Endothelial cell (in vitro differentiated cells): ENCODE data around the gene COL4A5. TPM values are rescaled to one million over a fixed set of nuclear protein-coding genes. Genes with fewer than 3 reads are reported as not detected.

Experiments
- DNase-seq: peaks from one replicate; pipeline ENCODE4 v3.0.0; 2021; ENCODE audit warnings: low spot score
- H3K27ac Mint-ChIP-seq: one replicate; pipeline ENCODE4 v1.8.0; 2021; ENCODE audit warnings: mixed read lengths, inconsistent platforms; ENCODE audit not compliant: unreplicated experiment
- H3K27me3 Mint-ChIP-seq: one replicate; pipeline ENCODE4 v1.8.0; 2021; ENCODE audit warnings: mild to moderate bottlenecking, moderate library complexity, mixed read lengths, inconsistent platforms; ENCODE audit not compliant: unreplicated experiment
- H3K36me3 Mint-ChIP-seq: one replicate; pipeline ENCODE4 v1.8.0; 2021; ENCODE audit warnings: mild to moderate bottlenecking, low read depth, mixed read lengths, inconsistent platforms; ENCODE audit not compliant: unreplicated experiment
- H3K4me1 Mint-ChIP-seq: one replicate; pipeline ENCODE4 v1.8.0; 2021; ENCODE audit warnings: mild to moderate bottlenecking, mixed read lengths, inconsistent platforms; ENCODE audit not compliant: unreplicated experiment
- H3K4me3 Mint-ChIP-seq: one replicate; pipeline ENCODE4 v1.8.0; 2021; ENCODE audit warnings: mild to moderate bottlenecking, mixed read lengths, inconsistent platforms; ENCODE audit not compliant: unreplicated experiment
- H3K9me3 Mint-ChIP-seq: one replicate; pipeline ENCODE4 v1.8.0; 2021; ENCODE audit warnings: mixed read lengths, inconsistent platforms; ENCODE audit not compliant: unreplicated experiment
- total RNA-seq: library from RNA; stranded (reverse); fragmentation: NEBNext Ultra II Directional; extraction: Animal tissue kit (Norgen Biotek cat#: 25700); gene quantifications from one replicate; pipeline ENCODE4 v1.2.1, GENCODE V29; 2021; ENCODE audit not compliant: unreplicated experiment
- TF ChIP-seq, protein P1 (sequence below): fragments of 200-600 bp; sonication (generic); IDR thresholded peaks from one replicate; pipeline ENCODE4 v1.5.0; 2021; ENCODE audit warnings: antibody characterized with exemption; ENCODE audit not compliant: unreplicated experiment

Gene COL4A5
- total RNA-seq, 1 donor from 2014 or later: 54.6 TPM

DNA sequence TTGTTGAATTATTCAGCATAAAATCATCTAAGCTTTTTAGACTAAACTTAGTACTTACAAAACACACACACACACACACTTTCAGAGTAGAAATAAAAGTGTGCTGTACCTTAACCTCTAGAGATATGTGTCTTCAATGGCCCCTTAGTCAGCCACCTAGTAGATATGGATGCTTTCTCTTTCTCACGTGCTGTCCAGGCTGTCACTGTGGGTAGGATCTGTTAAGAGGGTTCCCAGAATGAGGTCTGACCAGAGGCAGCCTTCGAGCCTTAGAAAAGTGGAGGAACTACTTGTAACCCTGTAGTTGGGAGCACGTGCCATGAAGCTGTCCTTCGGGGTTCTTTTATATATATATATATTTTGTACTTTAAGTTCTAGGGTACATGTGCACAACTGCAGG, 117.9 kb downstream of the COL4A5 start:
- no peaks in the 10 kb centered on the region for H3K4me1 Mint-ChIP-seq
- no peak overlapping the region for H3K4me3 Mint-ChIP-seq
- H3K36me3 Mint-ChIP-seq: no peaks in the 10 kb centered on the region
- TF ChIP-seq, protein P1, sequence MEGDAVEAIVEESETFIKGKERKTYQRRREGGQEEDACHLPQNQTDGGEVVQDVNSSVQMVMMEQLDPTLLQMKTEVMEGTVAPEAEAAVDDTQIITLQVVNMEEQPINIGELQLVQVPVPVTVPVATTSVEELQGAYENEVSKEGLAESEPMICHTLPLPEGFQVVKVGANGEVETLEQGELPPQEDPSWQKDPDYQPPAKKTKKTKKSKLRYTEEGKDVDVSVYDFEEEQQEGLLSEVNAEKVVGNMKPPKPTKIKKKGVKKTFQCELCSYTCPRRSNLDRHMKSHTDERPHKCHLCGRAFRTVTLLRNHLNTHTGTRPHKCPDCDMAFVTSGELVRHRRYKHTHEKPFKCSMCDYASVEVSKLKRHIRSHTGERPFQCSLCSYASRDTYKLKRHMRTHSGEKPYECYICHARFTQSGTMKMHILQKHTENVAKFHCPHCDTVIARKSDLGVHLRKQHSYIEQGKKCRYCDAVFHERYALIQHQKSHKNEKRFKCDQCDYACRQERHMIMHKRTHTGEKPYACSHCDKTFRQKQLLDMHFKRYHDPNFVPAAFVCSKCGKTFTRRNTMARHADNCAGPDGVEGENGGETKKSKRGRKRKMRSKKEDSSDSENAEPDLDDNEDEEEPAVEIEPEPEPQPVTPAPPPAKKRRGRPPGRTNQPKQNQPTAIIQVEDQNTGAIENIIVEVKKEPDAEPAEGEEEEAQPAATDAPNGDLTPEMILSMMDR: no peak
- no peaks in the 10 kb centered on the region for H3K9me3 Mint-ChIP-seq
- no peak for DNase-seq
- H3K27me3 Mint-ChIP-seq: no peaks in the 10 kb centered on the region
- no peak overlapping the region for H3K27ac Mint-ChIP-seq

DNA sequence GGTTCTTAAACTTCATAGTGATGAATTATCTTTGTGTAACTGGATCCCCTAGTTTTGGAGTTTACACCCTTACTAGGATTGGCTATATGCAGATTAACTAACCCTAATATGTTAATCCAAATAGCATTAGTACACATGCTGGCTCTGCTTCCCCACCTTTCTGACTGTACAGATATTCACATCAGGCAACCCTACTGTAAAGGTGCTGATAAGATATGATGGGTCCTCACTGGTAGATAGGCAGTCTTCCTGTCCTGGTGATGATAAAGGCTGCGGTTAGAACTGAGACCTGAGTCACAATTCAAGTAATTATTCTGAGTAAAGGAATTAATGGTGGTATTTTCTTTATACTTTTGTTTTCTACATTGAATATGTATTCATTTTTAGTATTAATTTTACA, 118.6 kb downstream of the COL4A5 start:
- no peak overlapping the region for H3K27ac Mint-ChIP-seq
- H3K27me3 Mint-ChIP-seq: no peaks in the 10 kb centered on the region
- no peaks in the 10 kb centered on the region for H3K9me3 Mint-ChIP-seq
- TF ChIP-seq, protein P1: no peak
- no peaks in the 10 kb centered on the region for H3K4me1 Mint-ChIP-seq
- no peak overlapping the region for H3K4me3 Mint-ChIP-seq
- no peaks in the 10 kb centered on the region for H3K36me3 Mint-ChIP-seq
- no peak for DNase-seq

DNA sequence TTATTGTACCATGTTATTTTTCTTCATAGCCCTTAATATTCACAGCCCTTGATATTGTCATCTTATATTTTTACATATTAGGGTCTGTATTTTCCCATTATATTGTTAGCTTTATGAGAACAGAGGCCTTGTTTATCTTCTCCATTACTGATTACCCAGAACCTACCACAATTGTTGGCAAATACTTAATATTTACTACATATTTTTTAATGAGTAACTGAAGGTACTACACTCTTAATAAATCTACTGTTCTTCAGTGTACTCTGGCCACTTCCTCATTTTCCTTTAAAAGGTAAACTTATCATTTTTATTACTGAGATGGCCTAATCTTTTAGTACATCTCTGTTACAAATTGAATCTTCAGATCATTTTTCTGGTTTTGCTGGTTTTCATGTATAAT, 133.5 kb downstream of the COL4A5 start:
- TF ChIP-seq, protein P1: no peak
- DNase-seq: no peak
- Mint-ChIP-seq H3K9me3 (no peaks in the 10 kb centered on the region), H3K36me3 (peaks cover 8% of the 10 kb centered on the region), H3K4me3 (no peak overlapping the region), H3K4me1 (no peaks in the 10 kb centered on the region), H3K27me3 (peaks cover 4% of the 10 kb centered on the region), H3K27ac (no peak overlapping the region)

DNA sequence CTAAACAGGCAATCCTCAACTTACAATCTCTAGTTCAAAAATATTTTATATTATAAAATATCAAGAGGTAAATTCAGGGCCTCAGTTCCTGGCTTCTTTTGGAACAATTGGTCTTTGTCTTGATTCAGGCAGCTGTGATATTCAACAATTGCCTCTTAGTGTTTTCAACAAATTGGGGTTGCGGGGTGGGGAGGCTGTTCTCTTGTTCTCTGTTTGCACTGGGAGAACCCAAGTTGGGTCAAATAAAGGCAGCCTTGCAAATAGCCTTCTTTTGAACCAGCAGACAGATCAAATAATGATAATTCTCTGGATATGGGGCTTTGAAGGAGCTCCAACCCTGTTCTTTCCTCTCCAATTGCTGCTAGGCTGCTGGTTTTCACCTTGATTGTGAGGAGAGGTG, 142.5 kb downstream of the COL4A5 start:
- no peaks in the 10 kb centered on the region for H3K9me3 Mint-ChIP-seq
- peaks cover 4% of the 10 kb centered on the region for H3K36me3 Mint-ChIP-seq
- no peaks in the 10 kb centered on the region for H3K27me3 Mint-ChIP-seq

DNA sequence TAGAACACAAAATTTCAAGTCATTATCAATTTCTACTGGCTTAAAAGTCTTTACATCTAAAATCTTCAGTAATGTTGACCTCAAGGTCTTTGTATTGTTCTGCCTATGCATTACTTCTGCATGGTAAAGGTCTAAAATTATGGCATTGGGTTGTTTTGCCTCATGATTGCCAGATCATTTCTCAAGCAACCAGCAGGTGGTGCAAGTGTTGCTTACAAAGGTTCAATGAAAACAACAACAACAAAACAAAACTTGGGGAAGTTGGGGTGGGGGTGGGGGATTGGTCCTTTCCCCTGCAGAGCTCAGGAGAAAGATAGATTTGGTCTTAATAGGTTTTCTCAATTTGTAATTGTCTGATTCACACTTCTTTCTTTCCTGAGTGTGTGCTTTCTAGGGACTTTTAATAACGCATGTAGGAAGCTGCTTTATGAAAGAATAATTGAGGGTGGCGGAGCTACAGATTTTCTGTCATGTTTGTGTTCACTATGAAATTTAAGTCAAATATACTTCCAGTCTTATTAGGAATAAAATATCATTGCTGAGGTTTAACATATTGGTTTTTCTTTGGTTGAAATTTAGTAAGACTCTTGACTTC, 145.1 kb downstream of the COL4A5 start:
- no peaks in the 10 kb centered on the region for H3K27me3 Mint-ChIP-seq
- DNase-seq: peak; percentile 8
- H3K9me3 Mint-ChIP-seq: no peaks in the 10 kb centered on the region
- TF ChIP-seq, protein P1: peak; percentile 48
- no peak overlapping the region for H3K4me3 Mint-ChIP-seq
- no peaks in the 10 kb centered on the region for H3K36me3 Mint-ChIP-seq
- no peaks in the 10 kb centered on the region for H3K4me1 Mint-ChIP-seq
- H3K27ac Mint-ChIP-seq: no peak overlapping the region

More for the DNA sequence above, 142.5 kb downstream of the COL4A5 start:
- no peak for DNase-seq
- TF ChIP-seq, protein P1: no peak
- no peak overlapping the region for H3K27ac Mint-ChIP-seq
- no peak overlapping the region for H3K4me3 Mint-ChIP-seq
- no peaks in the 10 kb centered on the region for H3K4me1 Mint-ChIP-seq
